T-helper 9 cell (primary cell): ENCODE measurements around the gene DUSP2.

Experiments
- DNase-seq: peaks from one replicate; pipeline ENCODE4 v3.0.0-alpha.2; 2020

DUSP2 gene

DNA sequence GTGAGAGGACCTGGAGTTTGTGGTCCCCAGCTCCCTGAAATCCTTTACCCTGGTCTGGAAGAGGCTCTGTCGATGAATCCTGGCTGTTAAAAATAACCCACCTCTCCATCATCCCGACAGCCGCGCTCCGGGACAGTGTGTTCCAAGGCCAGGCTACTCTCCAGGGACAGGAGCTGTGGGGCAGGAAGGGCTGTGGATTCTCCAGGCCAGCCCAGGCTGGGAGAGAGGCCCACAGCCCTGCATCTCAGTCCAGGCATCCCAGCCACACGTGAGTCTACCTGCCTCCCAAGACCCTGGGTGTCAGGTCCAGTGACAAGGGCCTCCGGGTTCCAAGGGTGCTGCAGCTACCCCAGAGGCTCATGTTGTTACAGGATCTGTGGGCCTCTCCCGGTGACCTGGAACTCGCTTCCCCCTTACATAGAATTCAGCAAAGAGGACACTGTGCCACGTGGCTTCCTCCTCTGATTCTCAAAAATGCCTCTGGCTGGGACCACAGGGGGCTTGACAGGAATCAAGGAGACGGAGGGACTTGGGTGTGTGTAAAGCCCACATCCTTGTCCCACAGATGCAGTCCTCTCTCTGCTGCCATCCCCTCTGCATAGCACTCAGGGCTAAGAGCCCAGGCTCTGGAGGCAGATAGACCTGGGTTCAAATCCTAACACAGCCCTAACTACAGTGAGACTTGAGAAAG, 46.2 kb downstream of the DUSP2 start:
- DNase-seq, result no peak

DNA sequence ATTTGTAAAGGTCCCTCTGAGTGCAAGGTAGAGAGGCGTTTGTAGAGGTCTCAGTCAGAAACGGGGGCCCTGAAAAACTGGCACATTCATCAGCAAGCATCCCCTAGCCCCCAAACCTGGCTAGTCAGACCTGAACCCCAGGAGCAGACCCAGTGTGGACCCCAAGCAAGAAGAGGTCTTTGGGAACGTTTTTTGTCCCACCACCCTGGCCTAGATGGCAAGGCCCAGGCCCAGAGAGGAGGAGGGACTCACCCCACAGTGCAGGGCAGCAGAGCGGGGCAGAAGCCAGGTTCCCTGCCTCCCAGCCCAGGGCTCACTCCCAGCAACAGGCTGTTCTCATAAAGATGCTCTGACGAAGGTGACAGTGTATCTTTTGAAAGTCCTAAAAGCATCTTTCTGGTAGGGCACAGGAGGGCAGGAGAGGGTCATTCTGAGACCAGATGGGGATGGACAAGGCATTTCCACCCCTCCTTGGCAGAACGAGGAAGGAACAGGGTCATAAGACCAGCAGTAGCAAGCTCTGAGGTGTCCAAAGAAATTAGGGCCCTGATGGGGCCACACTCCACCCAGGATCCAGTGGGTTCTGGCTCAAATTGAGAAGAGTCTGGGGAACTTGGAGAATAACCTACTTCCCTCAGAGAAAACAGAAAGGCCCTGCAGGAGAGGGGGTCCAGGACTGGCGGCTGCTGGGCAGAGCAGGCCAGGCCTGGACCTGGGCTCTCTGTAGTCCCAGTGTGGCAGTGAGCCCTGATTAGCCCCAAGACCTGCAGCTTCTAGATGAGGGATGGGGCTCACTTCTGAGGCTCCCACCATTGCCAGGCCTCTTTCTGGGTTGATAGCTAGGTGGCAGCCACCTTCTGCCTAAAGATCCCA, 47.1 kb downstream of the DUSP2 start:
- DNase-seq, result no peak

GRCh38 chr2:96097441-96097840, 47.8 kb downstream of the DUSP2 start:
- no peak for DNase-seq

DNA sequence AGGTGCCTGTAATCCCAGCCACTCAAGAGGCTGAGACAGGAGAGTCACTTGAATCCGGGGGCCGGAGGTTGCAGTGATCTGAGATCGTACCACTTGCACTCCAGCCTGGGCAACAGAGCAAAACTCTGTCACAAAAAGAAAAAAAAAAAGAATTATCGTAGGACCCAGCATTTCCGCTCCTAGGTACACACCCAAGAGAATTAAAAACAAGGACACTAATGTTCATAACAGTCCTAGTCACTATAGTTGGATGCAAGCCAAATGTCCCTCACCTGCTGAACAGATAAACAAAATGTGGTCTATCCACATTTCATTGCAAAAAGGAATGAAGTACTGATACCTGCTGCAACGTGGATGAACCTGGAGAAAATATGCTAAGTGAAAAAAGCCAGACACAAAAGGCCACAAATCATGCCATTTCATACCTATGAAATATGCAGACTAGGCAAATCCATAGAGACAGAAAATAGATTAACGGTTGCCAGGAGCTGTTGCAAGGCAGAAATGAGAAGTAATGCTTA, 50.1 kb downstream of the DUSP2 start:
- DNase-seq, result no peak

GRCh38 chr2:96093528-96093927, 51.7 kb downstream of the DUSP2 start:
- DNase-seq, result no peak
